Calu3 (cell line): ENCODE measurements around the gene PDE6B. TPM values are rescaled to one million over a fixed set of nuclear protein-coding genes. Genes with fewer than 3 reads are reported as not detected.

Experiments
- BruUV-seq: library from RNA; stranded (reverse); fragments of 400-500 nt; replicated peaks from 2 replicates; lab custom pipeline; 2021; lab: Mats Ljungman, UMichigan
- CTCF ChIA-PET: fragments of 300-600 bp; sonication (Branson Sonifier 250); formaldehyde crosslinking; loops from one replicate; lab custom pipeline; 2022; ENCODE audit warnings: antibody characterized with exemption; lab: Charles Lee
- DNase-seq: peaks from one replicate; pipeline ENCODE4 v3.0.0; 2022
- H3K27ac Mint-ChIP-seq: one replicate; pipeline ENCODE4 v1.8.0; 2022; ENCODE audit warnings: mixed read lengths; ENCODE audit not compliant: unreplicated experiment
- H3K27me3 Mint-ChIP-seq: one replicate; pipeline ENCODE4 v1.8.0; 2022; ENCODE audit warnings: mixed read lengths; ENCODE audit not compliant: unreplicated experiment
- H3K36me3 Mint-ChIP-seq: one replicate; pipeline ENCODE4 v1.8.0; 2022; ENCODE audit warnings: mild to moderate bottlenecking, moderate library complexity, mixed read lengths; ENCODE audit not compliant: insufficient read depth, unreplicated experiment
- H3K4me1 Mint-ChIP-seq: one replicate; pipeline ENCODE4 v1.8.0; 2022; ENCODE audit warnings: mild to moderate bottlenecking, low read depth, mixed read lengths; ENCODE audit not compliant: unreplicated experiment
- H3K4me3 Mint-ChIP-seq: one replicate; pipeline ENCODE4 v1.8.0; 2022; ENCODE audit warnings: mild to moderate bottlenecking, low read depth, moderate library complexity, mixed read lengths; ENCODE audit not compliant: unreplicated experiment
- H3K9me3 Mint-ChIP-seq: one replicate; pipeline ENCODE4 v1.8.0; 2022; ENCODE audit warnings: low read depth, mixed read lengths; ENCODE audit not compliant: unreplicated experiment
- CTCF ChIP-seq: fragments of 200-600 bp; IDR thresholded peaks from one replicate; pipeline ENCODE4 v1.8.0; 2022; ENCODE audit warnings: antibody characterized with exemption; ENCODE audit not compliant: unreplicated experiment
- intact Hi-C: fragments of 100-400 bp; cut with micrococcal nuclease; formaldehyde crosslinking; loops from one replicate; pipeline ENCODE4 v1.10.0; 2022; ENCODE audit not compliant: unreplicated experiment
- total RNA-seq: library from RNA; stranded (reverse); gene quantifications from 2 replicates; pipeline ENCODE4 v1.2.3, GENCODE V29; 2022

Gene PDE6B
- total RNA-seq, 1 experiment from 2014 or later, result not detected

DNA sequence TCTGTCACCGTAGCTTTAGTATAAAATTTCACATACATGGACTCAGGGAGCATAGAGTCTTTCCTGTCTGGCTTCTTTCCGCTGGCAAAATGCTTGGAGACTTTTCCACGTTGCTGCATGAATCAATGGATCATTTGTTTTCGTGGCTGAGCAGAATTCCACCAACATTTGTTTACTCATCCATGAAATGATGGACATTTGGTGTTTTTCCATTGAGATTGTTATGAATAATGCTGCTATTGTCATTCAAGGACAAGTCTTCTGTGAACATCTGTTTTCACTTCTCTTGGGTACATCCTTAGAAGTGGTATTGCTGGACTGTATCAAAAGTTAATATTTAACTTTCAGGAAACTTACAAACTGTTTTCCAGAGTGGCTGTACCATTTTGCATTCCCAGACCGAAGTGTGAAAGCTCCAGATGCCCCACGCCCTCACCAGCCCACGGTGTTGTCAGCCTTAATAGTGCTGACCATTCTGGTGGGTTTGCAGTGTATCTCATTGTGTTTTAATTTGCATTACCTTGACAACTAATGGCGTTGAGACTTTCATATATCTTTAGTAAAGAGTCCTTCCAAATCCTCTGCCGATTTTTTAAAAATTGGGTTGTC, 43.5 kb upstream of the PDE6B start:
- H3K27ac Mint-ChIP-seq, result no peak overlapping the region
- DNase-seq, result no peak
- H3K27me3 Mint-ChIP-seq, result peaks cover 16% of the 10 kb centered on the region
- intact Hi-C loops, result no loop called here
- BruUV-seq, result no TSS peak
- no peak for TF ChIP-seq CTCF
- no peaks in the 10 kb centered on the region for H3K36me3 Mint-ChIP-seq
- CTCF ChIA-PET, result no interaction called here
- H3K4me1 Mint-ChIP-seq, result no peaks in the 10 kb centered on the region
- no peak overlapping the region for H3K4me3 Mint-ChIP-seq
- no peaks in the 10 kb centered on the region for H3K9me3 Mint-ChIP-seq

GRCh38 chr4:583820-584219, 41.6 kb upstream of the PDE6B start:
- Mint-ChIP-seq H3K27ac (no peak overlapping the region), H3K4me3 (no peak overlapping the region), H3K9me3 (no peaks in the 10 kb centered on the region), H3K36me3 (no peaks in the 10 kb centered on the region), H3K4me1 (no peaks in the 10 kb centered on the region), H3K27me3 (peaks cover 16% of the 10 kb centered on the region)
- CTCF ChIA-PET, result interaction anchor here (0.6 kb wide), 1 partner anchor 21 kb away, joined by 4 read pairs; no protein-coding TSS in a partner anchor
- no peak for TF ChIP-seq CTCF
- intact Hi-C loops, result no loop called here
- no peak for DNase-seq
- no TSS peak for BruUV-seq

DNA sequence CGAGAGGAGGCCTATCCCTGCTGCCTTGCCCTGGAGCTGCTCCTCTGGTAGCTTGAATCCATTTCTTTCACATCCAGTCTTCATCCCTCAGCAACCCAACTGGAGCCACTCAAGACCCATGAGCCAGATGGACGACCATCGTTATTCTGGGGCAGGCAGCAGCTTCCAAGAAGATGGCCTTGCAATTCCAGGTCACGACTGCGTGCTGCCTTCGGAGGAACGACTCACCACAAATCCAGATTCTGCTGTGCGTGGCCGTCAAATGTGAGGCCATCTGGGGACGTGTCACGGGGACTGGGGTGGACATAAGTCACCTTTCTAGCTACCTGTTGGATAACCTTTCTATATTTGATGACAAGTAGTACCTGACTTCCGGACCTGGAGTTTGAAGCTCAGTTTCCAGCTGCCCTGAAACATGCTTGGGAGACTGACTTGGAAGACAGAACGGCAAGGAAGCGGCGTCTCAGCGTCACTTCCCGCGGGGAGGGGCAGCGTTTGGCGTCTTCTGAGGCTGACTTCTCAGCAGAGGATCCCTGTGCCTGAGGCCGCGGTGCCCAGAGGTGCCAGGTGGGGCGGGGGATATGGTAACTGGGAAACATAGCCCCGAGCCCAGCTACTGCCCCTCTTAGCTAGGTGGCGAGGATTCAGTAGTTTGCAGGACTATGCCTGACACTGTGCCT, 37.6 kb upstream of the PDE6B start:
- TF ChIP-seq CTCF, result no peak
- intact Hi-C loops, result no loop called here
- H3K27ac Mint-ChIP-seq, result no peak overlapping the region
- no peaks in the 10 kb centered on the region for H3K4me1 Mint-ChIP-seq
- H3K27me3 Mint-ChIP-seq, result no peaks in the 10 kb centered on the region
- CTCF ChIA-PET, result interaction anchor here (0.6 kb wide), 1 partner anchor 1692 kb away, joined by 5 read pairs; no protein-coding TSS in a partner anchor
- no peak overlapping the region for H3K4me3 Mint-ChIP-seq
- no peaks in the 10 kb centered on the region for H3K36me3 Mint-ChIP-seq
- DNase-seq, result no peak
- BruUV-seq, result no TSS peak
- no peaks in the 10 kb centered on the region for H3K9me3 Mint-ChIP-seq

DNA sequence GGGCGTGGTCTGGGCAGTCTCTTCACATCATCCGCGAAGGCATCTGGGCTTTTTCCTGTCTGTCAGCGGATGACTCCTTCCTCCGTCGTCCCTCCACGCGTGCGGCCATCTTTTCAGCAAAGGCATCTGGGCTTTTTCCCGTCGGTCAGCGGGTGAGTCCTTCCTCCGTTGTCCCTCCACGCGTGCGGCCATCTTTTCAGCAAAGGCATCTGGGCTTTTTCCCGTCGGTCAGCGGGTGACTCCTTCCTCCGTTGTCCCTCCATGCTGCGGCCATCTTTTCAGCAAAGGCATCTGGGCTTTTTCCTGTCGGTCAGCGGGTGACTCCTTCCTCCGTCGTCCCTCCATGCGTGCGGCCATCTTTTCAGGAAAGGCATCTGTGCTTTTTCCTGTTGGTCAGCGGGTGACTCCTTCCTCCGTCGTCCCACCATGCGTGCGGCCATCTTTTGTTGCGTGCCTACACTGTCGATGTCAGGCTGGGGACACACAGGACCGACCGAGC, 37.0 kb upstream of the PDE6B start:
- Mint-ChIP-seq H3K27me3 (no peaks in the 10 kb centered on the region), H3K27ac (no peak overlapping the region)
- TF ChIP-seq CTCF, result no peak

More for the DNA sequence above, 37.0 kb upstream of the PDE6B start:
- CTCF ChIA-PET, result interaction anchor here (0.6 kb wide), 1 partner anchor 1691 kb away, joined by 5 read pairs; no protein-coding TSS in a partner anchor
- H3K9me3 Mint-ChIP-seq, result peaks cover 3% of the 10 kb centered on the region
- BruUV-seq, result no TSS peak
- intact Hi-C loops, result no loop called here
- H3K36me3 Mint-ChIP-seq, result no peaks in the 10 kb centered on the region
- no peaks in the 10 kb centered on the region for H3K4me1 Mint-ChIP-seq
- DNase-seq, result no peak
- no peak overlapping the region for H3K4me3 Mint-ChIP-seq
